ENCODE measurements around the gene POU2F1.

POU2F1 gene

GRCh38 chr1:167194182-167194581 lies 26.5 kb upstream of the POU2F1 start:
- Histone ChIP-seq H3K4me1 (ENCODE audit: control insufficient read depth, insufficient read depth, low read depth, low read length) (no peaks in the 10 kb centered on the region), H2BK15ac (ENCODE audit: low read depth, poor library complexity, severe bottlenecking) (no peak overlapping the region), H3K18ac (ENCODE audit: low read depth in 1 of 2, low read length in 2 of 2) (no peak overlapping the region), H2AK5ac (ENCODE audit: low read length, severe bottlenecking) (no peak overlapping the region), H3K9me3 (ENCODE audit: control insufficient read depth, low read length) (no peaks in the 10 kb centered on the region), H3K79me1 (replicated peaks; ENCODE audit: low read length, poor library complexity, severe bottlenecking) (no peaks in the 10 kb centered on the region), H2AFZ (ENCODE audit: low read depth, low read length) (no peak overlapping the region), H3K4me3 (ENCODE audit: insufficient read depth in 1 of 2, low read depth in 1 of 2, low read length in 2 of 2) (no peak overlapping the region), H2BK12ac (ENCODE audit: low read length in 2 of 2) (no peak overlapping the region), H3K36me3 (ENCODE audit: control insufficient read depth in 1 of 2, insufficient read depth in 2 of 2, low read depth in 1 of 2, low read length in 2 of 2) (no peaks in the 10 kb centered on the region), H3K9ac (ENCODE audit: low read length) (no peak overlapping the region), H3K4ac (ENCODE audit: low read depth in 1 of 2, low read length in 2 of 2) (no peak overlapping the region), H4K91ac (ENCODE audit: low read length) (no peak overlapping the region), H3K23ac (ENCODE audit: low read length in 2 of 2) (no peak overlapping the region), H4K8ac (ENCODE audit: low read length) (no peak overlapping the region), H2BK5ac (ENCODE audit: low read depth, low read length, poor library complexity, severe bottlenecking) (no peak overlapping the region), H3K27me3 (ENCODE audit: control insufficient read depth in 1 of 2, insufficient read depth in 1 of 2, low read length in 2 of 2) (peaks cover 0 to 34% of the 10 kb centered on the region in 2 experiments), H3K14ac (ENCODE audit: low read length in 2 of 2) (no peak overlapping the region), H2BK120ac (ENCODE audit: low read depth, low read length) (no peak overlapping the region), H3K4me2 (ENCODE audit: low read length, poor library complexity, severe bottlenecking) (no peak overlapping the region), H3K27ac (ENCODE audit: low read length, poor library complexity, severe bottlenecking) (no peak overlapping the region)
- 100% methylated on average over 2 of the region's 3 CpGs for WGBS
- no peak for DNase-seq

DNA sequence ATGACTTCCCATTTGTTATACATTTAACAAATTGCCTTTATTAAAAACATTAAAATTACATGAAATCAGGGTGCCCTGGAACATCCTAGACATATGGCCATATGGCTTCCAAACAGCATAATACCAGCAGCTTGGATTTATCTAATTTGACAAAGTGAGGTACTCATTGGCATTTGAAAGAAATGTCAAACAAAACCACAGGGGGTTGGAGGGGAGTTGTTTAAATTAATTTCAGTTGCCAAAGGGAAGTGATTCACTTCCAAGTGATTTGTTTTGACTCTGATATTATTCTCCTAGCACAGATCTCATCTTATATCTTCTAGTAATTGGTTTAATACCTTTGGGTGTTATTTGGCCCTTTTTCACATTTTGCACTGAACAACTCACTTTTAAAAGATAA lies 24.5 kb upstream of the POU2F1 start:
- Histone ChIP-seq H3K4me2 (ENCODE audit: low read length, poor library complexity, severe bottlenecking) (no peak overlapping the region), H3K9ac (ENCODE audit: low read length) (no peak overlapping the region), H3K79me1 (replicated peaks; ENCODE audit: low read length, poor library complexity, severe bottlenecking) (no peaks in the 10 kb centered on the region), H2BK120ac (ENCODE audit: low read depth, low read length) (no peak overlapping the region), H2AK5ac (ENCODE audit: low read length, severe bottlenecking) (no peak overlapping the region), H2AFZ (ENCODE audit: low read depth, low read length) (no peak overlapping the region), H3K4ac (ENCODE audit: low read depth in 1 of 2, low read length in 2 of 2) (no peak overlapping the region), H3K9me3 (ENCODE audit: control insufficient read depth, low read length) (no peaks in the 10 kb centered on the region), H3K4me3 (ENCODE audit: insufficient read depth in 1 of 2, low read depth in 1 of 2, low read length in 2 of 2) (no peak overlapping the region), H3K36me3 (ENCODE audit: control insufficient read depth in 1 of 2, insufficient read depth in 2 of 2, low read depth in 1 of 2, low read length in 2 of 2) (no peaks in the 10 kb centered on the region), H3K27ac (ENCODE audit: low read length, poor library complexity, severe bottlenecking) (no peak overlapping the region), H3K14ac (ENCODE audit: low read length in 2 of 2) (no peak overlapping the region), H2BK5ac (ENCODE audit: low read depth, low read length, poor library complexity, severe bottlenecking) (no peak overlapping the region), H3K18ac (ENCODE audit: low read depth in 1 of 2, low read length in 2 of 2) (no peak overlapping the region), H3K23ac (ENCODE audit: low read length in 2 of 2) (no peak overlapping the region), H4K8ac (ENCODE audit: low read length) (no peak overlapping the region), H2BK12ac (ENCODE audit: low read length in 2 of 2) (no peak overlapping the region), H2BK15ac (ENCODE audit: low read depth, poor library complexity, severe bottlenecking) (no peak overlapping the region), H3K4me1 (ENCODE audit: control insufficient read depth, insufficient read depth, low read depth, low read length) (no peaks in the 10 kb centered on the region), H3K27me3 (ENCODE audit: control insufficient read depth in 1 of 2, insufficient read depth in 1 of 2, low read length in 2 of 2) (peaks cover 0 to 25% of the 10 kb centered on the region in 2 experiments), H4K91ac (ENCODE audit: low read length) (no peak overlapping the region)
- DNase-seq: no peak

DNA sequence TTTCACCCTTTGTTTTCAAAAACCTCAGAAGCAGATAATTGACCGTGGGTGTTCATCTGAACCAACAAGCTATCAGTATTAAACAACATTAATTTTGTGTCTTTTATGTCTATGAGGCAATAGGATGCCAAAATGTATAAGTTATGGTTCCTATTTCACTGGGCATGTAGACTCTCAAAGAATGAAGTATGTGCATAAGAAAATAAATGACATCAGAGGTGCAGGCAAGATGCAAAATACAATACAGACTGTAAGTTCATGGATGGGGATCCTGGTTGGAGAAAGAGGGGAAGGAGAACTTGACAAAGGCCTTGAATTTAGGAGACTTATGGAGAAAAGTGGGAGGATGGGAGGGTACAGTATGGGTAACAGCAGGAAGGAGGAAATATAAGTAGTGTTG lies 23.4 kb upstream of the POU2F1 start:
- WGBS: no CpG with 5 or more reads among the region's 1 CpG
- no peak overlapping the region for H3K9ac ChIP-seq (ENCODE audit: low read length)
- no peak overlapping the region for H2BK120ac ChIP-seq (ENCODE audit: low read depth, low read length)

GRCh38 chr1:167197692-167198091 lies 23.0 kb upstream of the POU2F1 start:
- Histone ChIP-seq H3K14ac (ENCODE audit: low read length in 2 of 2) (no peak overlapping the region), H3K79me1 (replicated peaks; ENCODE audit: low read length, poor library complexity, severe bottlenecking) (no peaks in the 10 kb centered on the region), H3K4ac (ENCODE audit: low read depth in 1 of 2, low read length in 2 of 2) (no peak overlapping the region), H3K23ac (ENCODE audit: low read length in 2 of 2) (no peak overlapping the region), H3K4me2 (ENCODE audit: low read length, poor library complexity, severe bottlenecking) (no peak overlapping the region), H3K9ac (ENCODE audit: low read length) (no peak overlapping the region), H3K27me3 (ENCODE audit: control insufficient read depth in 1 of 2, insufficient read depth in 1 of 2, low read length in 2 of 2) (peaks cover 0 to 13% of the 10 kb centered on the region in 2 experiments), H4K8ac (ENCODE audit: low read length) (no peak overlapping the region), H2AK5ac (ENCODE audit: low read length, severe bottlenecking) (no peak overlapping the region), H3K4me1 (ENCODE audit: control insufficient read depth, insufficient read depth, low read depth, low read length) (no peaks in the 10 kb centered on the region), H2BK15ac (ENCODE audit: low read depth, poor library complexity, severe bottlenecking) (no peak overlapping the region), H4K91ac (ENCODE audit: low read length) (no peak overlapping the region), H2AFZ (ENCODE audit: low read depth, low read length) (no peak overlapping the region), H3K4me3 (ENCODE audit: insufficient read depth in 1 of 2, low read depth in 1 of 2, low read length in 2 of 2) (no peak overlapping the region), H3K36me3 (ENCODE audit: control insufficient read depth in 1 of 2, insufficient read depth in 2 of 2, low read depth in 1 of 2, low read length in 2 of 2) (no peaks in the 10 kb centered on the region), H2BK5ac (ENCODE audit: low read depth, low read length, poor library complexity, severe bottlenecking) (no peak overlapping the region), H2BK12ac (ENCODE audit: low read length in 2 of 2) (no peak overlapping the region), H3K27ac (ENCODE audit: low read length, poor library complexity, severe bottlenecking) (no peak overlapping the region), H3K18ac (ENCODE audit: low read depth in 1 of 2, low read length in 2 of 2) (peak overlapping the region in 1 of 2 experiments; percentile 46), H2BK120ac (ENCODE audit: low read depth, low read length) (no peak overlapping the region), H3K9me3 (ENCODE audit: control insufficient read depth, low read length) (no peaks in the 10 kb centered on the region)
- DNase-seq: no peak
- WGBS: 88% methylated on average over 4 of the region's 4 CpGs

More for the DNA sequence above, 23.4 kb upstream of the POU2F1 start:
- H3K18ac ChIP-seq (ENCODE audit: low read depth in 1 of 2, low read length in 2 of 2): no peak overlapping the region
- no peak overlapping the region for H2BK12ac ChIP-seq (ENCODE audit: low read length in 2 of 2)
- H2BK15ac ChIP-seq (ENCODE audit: low read depth, poor library complexity, severe bottlenecking): no peak overlapping the region
- no peak overlapping the region for H3K4me2 ChIP-seq (ENCODE audit: low read length, poor library complexity, severe bottlenecking)
- H3K14ac ChIP-seq (ENCODE audit: low read length in 2 of 2): no peak overlapping the region
- peak overlapping the region; percentile 30 for H3K27ac ChIP-seq (ENCODE audit: low read length, poor library complexity, severe bottlenecking)
- no peaks in the 10 kb centered on the region for H3K4me1 ChIP-seq (ENCODE audit: control insufficient read depth, insufficient read depth, low read depth, low read length)
- no peaks in the 10 kb centered on the region for H3K9me3 ChIP-seq (ENCODE audit: control insufficient read depth, low read length)
- H4K8ac ChIP-seq (ENCODE audit: low read length): no peak overlapping the region
- H2AK5ac ChIP-seq (ENCODE audit: low read length, severe bottlenecking): no peak overlapping the region
- H2BK5ac ChIP-seq (ENCODE audit: low read depth, low read length, poor library complexity, severe bottlenecking): no peak overlapping the region
- H3K4ac ChIP-seq (ENCODE audit: low read depth in 1 of 2, low read length in 2 of 2): no peak overlapping the region
- no peak overlapping the region for H4K91ac ChIP-seq (ENCODE audit: low read length)
- no peak for DNase-seq
- no peak overlapping the region for H3K4me3 ChIP-seq (ENCODE audit: insufficient read depth in 1 of 2, low read depth in 1 of 2, low read length in 2 of 2)
- H3K36me3 ChIP-seq (ENCODE audit: control insufficient read depth in 1 of 2, insufficient read depth in 2 of 2, low read depth in 1 of 2, low read length in 2 of 2): no peaks in the 10 kb centered on the region
- no peak overlapping the region for H2AFZ ChIP-seq (ENCODE audit: low read depth, low read length)
- H3K79me1 ChIP-seq (replicated peaks; ENCODE audit: low read length, poor library complexity, severe bottlenecking): no peaks in the 10 kb centered on the region
- no peak overlapping the region for H3K23ac ChIP-seq (ENCODE audit: low read length in 2 of 2)
- peaks cover 0 to 17% of the 10 kb centered on the region in 2 experiments for H3K27me3 ChIP-seq (ENCODE audit: control insufficient read depth in 1 of 2, insufficient read depth in 1 of 2, low read length in 2 of 2)

Measured in mesenchymal stem cell (in vitro differentiated cells and primary cell).